Testis (tissue), 3 donors: ENCODE measurements around the gene C11orf52. TPM values are rescaled to one million over a fixed set of nuclear protein-coding genes. Genes with fewer than 3 reads are reported as not detected.

ENCODE experiments used
- DNase-seq: peaks from one replicate; pipeline ENCODE4 v3.0.0-alpha.2; 2019
- H3K27ac ChIP-seq, 2 donors: fragments of 200-600 bp; sonication (generic); one replicate each; pipeline ENCODE4 v1.5.1; 2019
- H3K27me3 ChIP-seq: fragments of 200-600 bp; sonication (generic); one replicate; pipeline ENCODE4 v1.5.1; 2019
- H3K36me3 ChIP-seq: fragments of 200-600 bp; sonication (generic); one replicate; pipeline ENCODE4 v1.5.1; 2017; ENCODE audit warnings: low read depth; ENCODE audit errors: missing control alignments
- H3K4me1 ChIP-seq: fragments of 200-600 bp; sonication (generic); one replicate; pipeline ENCODE4 v1.5.1; 2019
- H3K4me3 ChIP-seq, 2 donors: fragments of 200-600 bp; sonication (generic); one replicate each; pipeline ENCODE4 v1.5.1; 2017 to 2019
- H3K9me3 ChIP-seq: fragments of 200-600 bp; sonication (generic); one replicate; pipeline ENCODE4 v1.5.1; 2017
- CTCF ChIP-seq, 3 experiments: fragments of 450-650 bp in 2 of 3; fragments of 200-600 bp in 1 of 3; sonication (generic) in 1 of 3; IDR thresholded peaks; one replicate each; pipeline ENCODE4 v1.5.1; 2016 to 2019; ENCODE audit warnings: antibody characterized with exemption in 3 of 3, mild to moderate bottlenecking in 2 of 3, moderate library complexity in 1 of 3
- POLR2A ChIP-seq: fragments of 450-650 bp; IDR thresholded peaks from one replicate; pipeline ENCODE4 v1.6.1; 2017; ENCODE audit warnings: antibody characterized with exemption, mild to moderate bottlenecking, moderate library complexity
- WGBS, 2 donors: methylation state at CpG; one replicate each; pipeline ENCODE4 v1.1.5; 2018; 5-methylcytosine and 5-hydroxymethylcytosine counted together
- intact Hi-C: fragments of 100-400 bp; cut with DNase I; formaldehyde crosslinking; loops from one replicate; pipeline ENCODE4 v1.15.1; 2023; ENCODE audit warnings: low total_unique reads
- polyA plus RNA-seq: library from polyadenylated mRNA; stranded (reverse); fragments of 350-450 nt; fragmentation: Illumina TruSeq; extraction: RNeasy Lipid Tissue Mini Kit (QIAGEN cat#74804); gene quantifications from one replicate; pipeline ENCODE4 v1.2.3, GENCODE V29; 2014; ENCODE audit warnings: low read depth, low replicate concordance; ENCODE audit not compliant: insufficient read depth
- total RNA-seq, 2 donors: library from RNA; depleted of rRNA; stranded (reverse); fragments of >200 nt; gene quantifications; one replicate each; pipeline ENCODE4 v1.2.3, GENCODE V29; 2016

The C11orf52 gene
- total and polyA plus RNA-seq, 3 donors from 2014 or later: 1.4 to 2.0 (median 1.6) TPM

DNA sequence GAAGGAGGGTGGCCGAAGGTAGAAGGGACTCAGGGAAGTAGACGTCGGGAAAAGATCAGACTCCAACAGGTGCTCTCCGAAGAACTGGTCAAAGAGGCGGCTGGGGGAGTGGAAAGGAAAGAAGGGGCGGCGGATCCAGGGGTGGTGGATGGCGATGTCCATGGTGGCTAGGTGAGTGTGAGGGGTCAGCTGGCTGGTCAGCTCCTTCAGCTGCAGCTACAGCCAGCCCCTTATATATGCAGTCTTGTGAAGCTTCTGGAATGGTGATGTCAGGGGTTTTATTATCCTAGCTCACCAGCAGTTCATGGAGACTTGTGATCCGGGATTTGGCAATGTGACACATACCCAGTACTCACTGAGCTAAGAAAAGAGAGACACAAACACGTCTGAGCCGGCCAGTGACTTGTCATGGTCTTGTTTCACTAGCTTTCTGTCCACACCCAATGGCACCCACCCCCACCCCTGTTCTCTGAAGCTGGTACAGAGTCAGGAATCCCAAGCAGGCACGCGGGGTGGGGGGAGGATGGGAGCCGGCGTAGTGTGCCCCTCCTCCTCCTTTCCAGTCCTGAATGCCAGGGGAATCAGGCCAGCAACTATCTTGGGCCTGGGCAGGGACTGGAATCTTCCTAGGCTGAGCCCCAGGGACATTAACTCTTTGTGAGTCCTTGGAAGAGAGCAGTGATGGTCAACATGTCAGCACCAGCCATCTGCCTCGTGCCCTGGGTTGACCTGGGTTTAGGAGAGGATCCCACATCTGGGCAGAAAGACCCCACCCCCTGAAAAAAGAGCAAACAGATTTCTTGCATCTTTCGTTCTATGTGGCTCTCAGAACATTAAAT, 6.9 kb upstream of the C11orf52 start, which contains the start of gene CRYAB:
CRYAB (minus strand) TSS at position 208 of the 839 bp plus-strand sequence; CDS start at position 162, 46 bp downstream.
- Histone ChIP-seq H3K27ac (peak within 1 kb of the TSS; percentile 90), H3K27me3 (no peaks in the 10 kb centered on the region), H3K4me1 (peaks cover 21% of the 10 kb centered on the region), H3K9me3 (no peaks in the 10 kb centered on the region), H3K4me3 (peak within 1 kb of the TSS; percentile 57 to 58), H3K36me3 (no peaks in the 10 kb centered on the region)
- DNase-seq: peak; percentile 84
- TF ChIP-seq POLR2A: no peak
- intact Hi-C loops: no loop called here
- WGBS, 2 donors: 40 to 50% methylated on average over 13 to 17 of the region's 17 CpGs

DNA sequence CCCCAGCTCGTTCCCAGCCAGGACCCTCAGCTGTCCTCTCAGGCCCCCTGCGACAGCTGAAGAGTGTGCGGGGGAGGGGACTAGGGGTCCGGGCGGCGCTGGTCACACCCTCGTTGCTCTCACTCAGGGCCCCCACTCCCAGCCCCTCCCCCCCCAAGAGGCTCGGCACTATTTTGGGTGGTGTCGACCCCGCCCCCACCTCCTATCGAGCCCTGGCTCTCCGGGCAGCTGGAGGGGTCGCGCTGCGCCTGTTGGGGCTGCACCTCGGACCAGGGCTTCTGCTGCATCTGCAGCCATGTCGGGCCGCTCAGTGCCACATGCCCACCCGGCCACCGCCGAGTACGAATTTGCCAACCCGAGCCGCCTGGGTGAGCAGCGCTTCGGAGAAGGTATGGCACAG, 6.2 kb upstream of the C11orf52 start, which contains the start of gene HSPB2:
HSPB2 (plus strand) TSS at position 200 of the 400 bp plus-strand sequence; CDS start at position 296, 96 bp downstream.
- H3K27me3 ChIP-seq: no peaks in the 10 kb centered on the region
- 0 to 4% methylated on average over 5 to 20 of the region's 26 CpGs for WGBS, 2 donors
- DNase-seq: no peak
- peak within 1 kb of the TSS; percentile 57 to 58 for H3K4me3 ChIP-seq
- H3K36me3 ChIP-seq: no peaks in the 10 kb centered on the region
- H3K27ac ChIP-seq: peak within 1 kb of the TSS; percentile 90
- intact Hi-C loops: no loop called here
- TF ChIP-seq CTCF (IDR thresholded peaks at IDR 0.05): no peak
- TF ChIP-seq POLR2A: no peak
- H3K9me3 ChIP-seq: no peaks in the 10 kb centered on the region
- peaks cover 21% of the 10 kb centered on the region for H3K4me1 ChIP-seq

DNA sequence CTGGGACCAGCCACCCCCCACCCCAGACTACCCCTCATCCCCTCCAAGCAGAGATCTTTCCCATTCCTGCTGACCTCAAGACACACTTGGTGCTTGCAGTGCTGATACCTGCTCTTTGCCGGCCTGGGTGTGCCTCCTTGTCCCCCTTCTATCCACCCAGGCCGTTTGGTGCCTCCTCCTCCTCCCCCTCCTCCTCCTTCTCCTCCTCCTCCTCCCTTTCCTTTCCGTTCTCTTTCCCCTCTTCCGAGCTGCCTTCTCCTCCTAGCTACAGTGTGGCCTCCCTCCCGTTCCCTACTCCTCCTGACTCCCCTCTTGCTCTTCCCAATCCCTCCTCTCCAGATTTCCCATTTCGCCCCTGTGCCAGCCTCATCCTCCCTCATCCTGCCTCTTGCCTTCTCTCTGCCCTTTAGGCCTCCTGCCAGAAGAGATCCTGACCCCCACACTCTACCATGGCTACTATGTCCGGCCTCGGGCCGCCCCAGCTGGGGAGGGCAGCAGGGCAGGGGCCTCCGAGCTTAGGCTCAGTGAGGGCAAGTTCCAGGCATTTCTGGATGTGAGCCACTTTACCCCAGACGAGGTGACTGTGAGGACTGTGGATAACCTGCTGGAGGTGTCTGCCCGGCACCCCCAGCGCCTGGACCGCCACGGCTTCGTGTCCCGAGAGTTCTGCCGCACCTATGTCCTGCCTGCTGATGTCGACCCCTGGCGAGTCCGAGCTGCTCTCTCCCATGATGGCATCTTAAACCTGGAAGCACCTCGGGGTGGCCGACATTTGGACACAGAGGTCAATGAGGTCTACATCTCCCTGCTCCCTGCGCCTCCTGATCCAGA, 5.5 kb upstream of the C11orf52 start:
- 16 to 54% methylated on average over 13 to 23 of the region's 24 CpGs for WGBS, 2 donors
- DNase-seq: no peak
- no peaks in the 10 kb centered on the region for H3K36me3 ChIP-seq
- TF ChIP-seq CTCF (IDR thresholded peaks at IDR 0.05) (no peak), POLR2A (no peak)
- H3K27me3 ChIP-seq: no peaks in the 10 kb centered on the region
- intact Hi-C loops: no loop called here
- H3K4me1 ChIP-seq: peaks cover 21% of the 10 kb centered on the region
- no peaks in the 10 kb centered on the region for H3K9me3 ChIP-seq
- peak overlapping the region; percentile 57 to 58 for H3K4me3 ChIP-seq
- H3K27ac ChIP-seq: peak overlapping the region; percentile 90

GRCh38 chr11:111913997-111914396, 4.7 kb upstream of the C11orf52 start:
- H3K9me3 ChIP-seq: no peaks in the 10 kb centered on the region
- no peaks in the 10 kb centered on the region for H3K36me3 ChIP-seq
- H3K4me3 ChIP-seq: peak overlapping the region in 1 of 2 donors; percentile 58
- peak; percentile 61 for DNase-seq
- peaks cover 21% of the 10 kb centered on the region for H3K4me1 ChIP-seq
- H3K27me3 ChIP-seq: no peaks in the 10 kb centered on the region
- 0 to 28% methylated on average over 1 to 4 of the region's 4 CpGs for WGBS, 2 donors
- peak overlapping the region; percentile 90 for H3K27ac ChIP-seq
- TF ChIP-seq CTCF (IDR thresholded peaks at IDR 0.05): no peak
- TF ChIP-seq POLR2A: no peak
- intact Hi-C loops: no loop called here

GRCh38 chr11:111916768-111917167, 1.9 kb upstream of the C11orf52 start:
- TF ChIP-seq POLR2A (no peak), CTCF (IDR thresholded peaks at IDR 0.05) (no peak)
- no peaks in the 10 kb centered on the region for H3K27me3 ChIP-seq
- H3K9me3 ChIP-seq: no peaks in the 10 kb centered on the region
- no peak overlapping the region for H3K27ac ChIP-seq
- no peak overlapping the region for H3K4me3 ChIP-seq
- 92 to 100% methylated on average over 1 of the region's 1 CpG for WGBS, 2 donors
- no peaks in the 10 kb centered on the region for H3K36me3 ChIP-seq
- intact Hi-C loops: no loop called here
- DNase-seq: no peak
- H3K4me1 ChIP-seq: peaks cover 12% of the 10 kb centered on the region
